GM18499 (cell line): Measurements from ENCODE around the gene SUCLG1.
"Not testable (repeated sequence)": the region's sequence is repeated elsewhere in the genome, so short reads cannot be mapped to it uniquely, and the experiment has no call there.

Source experiments
- ATAC-seq: cut with Tn5 transposase; IDR thresholded peaks from one replicate; pipeline ENCODE4 v1.9.1; 2021; ENCODE audit warnings: moderate number of reproducible peaks; ENCODE audit not compliant: insufficient read depth, unreplicated experiment

Gene SUCLG1

GRCh38 chr2:84459018-84459943, at the start of gene SUCLG1:
SUCLG1 (minus strand) TSS chr2:84459280; CDS start chr2:84459269, 11 bp downstream.
- ATAC-seq = peak; percentile 94

- ATAC-seq = no peak
These were observed 39.2 kb upstream of the SUCLG1 start for GRCh38 chr2:84498150-84498799.

GRCh38 chr2:84497285-84497684, 38.2 kb upstream of the SUCLG1 start:
- ATAC-seq = no peak

DNA sequence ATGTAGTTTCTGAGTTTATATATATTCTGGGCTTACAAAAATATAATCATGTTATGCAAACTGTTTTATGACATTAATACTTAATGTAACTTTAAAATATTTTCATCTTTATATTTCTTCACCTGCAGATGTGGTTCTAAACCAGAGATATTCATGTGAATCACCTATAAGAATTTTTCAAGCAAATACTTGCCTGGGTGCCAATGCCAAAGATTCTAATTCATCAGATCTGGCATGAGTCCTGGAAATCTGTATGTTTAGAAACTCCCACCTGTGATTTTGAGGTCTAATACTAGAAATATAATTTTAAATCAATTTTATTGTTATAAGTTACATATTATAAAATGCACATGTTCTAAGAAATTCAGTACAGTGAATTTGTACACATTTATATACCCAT, 37.3 kb upstream of the SUCLG1 start:
- no peak for ATAC-seq

- peak; percentile 81 for ATAC-seq
These were observed 36.6 kb upstream of the SUCLG1 start for GRCh38 chr2:84495539-84496146.

DNA sequence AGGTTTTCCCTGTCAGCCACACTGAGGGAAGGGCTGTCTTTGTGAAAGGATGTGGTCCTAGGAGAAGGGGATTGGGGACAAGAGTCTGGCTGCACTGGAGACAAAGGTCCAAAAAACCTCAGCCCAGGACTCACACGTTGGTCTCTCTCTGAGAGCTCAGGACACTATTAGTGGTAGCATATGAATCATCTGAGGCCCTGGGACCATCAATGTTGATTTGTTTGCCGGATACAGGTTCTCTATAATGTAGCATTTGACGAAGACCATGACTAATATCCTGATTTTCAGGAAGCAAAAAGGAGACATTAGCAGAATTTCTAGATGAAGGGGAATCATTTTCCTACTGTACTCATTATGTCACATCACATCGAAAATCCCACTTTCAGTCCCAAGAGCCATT, 35.0 kb upstream of the SUCLG1 start:
- no peak for ATAC-seq

DNA sequence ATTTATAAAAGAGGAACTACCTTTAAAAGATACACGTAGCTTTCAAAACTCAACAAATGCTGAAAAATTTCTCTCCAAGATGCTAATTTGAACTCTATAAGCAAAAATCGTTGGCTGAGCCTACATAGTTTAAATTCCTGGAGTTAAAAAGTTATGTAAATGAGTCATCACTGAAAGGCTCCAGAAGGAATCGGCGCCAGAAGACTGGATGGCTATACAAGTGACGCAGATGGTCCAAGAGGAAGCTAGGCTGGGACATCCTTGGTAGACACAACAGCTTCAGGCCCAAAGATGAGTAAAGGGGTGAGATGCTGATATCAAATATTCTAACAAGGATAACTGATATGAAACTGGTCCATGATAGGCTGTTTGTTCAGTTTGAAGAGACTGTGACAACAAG, 34.4 kb upstream of the SUCLG1 start:
- no peak for ATAC-seq

DNA sequence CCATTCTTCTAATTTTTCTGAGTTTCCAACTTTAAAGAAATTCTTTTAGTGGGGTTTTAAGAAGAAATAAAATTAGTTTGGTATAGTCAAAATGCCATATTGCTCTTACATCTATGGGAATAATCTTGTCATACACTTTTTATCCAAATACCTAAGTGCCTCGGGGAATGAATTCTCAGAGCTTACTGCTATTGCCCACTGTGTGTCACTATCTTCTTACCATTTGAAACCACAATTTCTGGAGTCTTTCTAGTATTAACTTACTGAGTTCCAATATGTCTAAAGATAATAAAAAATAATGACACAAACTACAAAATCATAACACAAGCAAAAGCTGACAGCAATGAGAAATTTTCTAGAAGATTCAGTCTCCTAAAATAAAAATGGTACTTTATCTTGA, 33.5 kb upstream of the SUCLG1 start:
- ATAC-seq = no peak

DNA sequence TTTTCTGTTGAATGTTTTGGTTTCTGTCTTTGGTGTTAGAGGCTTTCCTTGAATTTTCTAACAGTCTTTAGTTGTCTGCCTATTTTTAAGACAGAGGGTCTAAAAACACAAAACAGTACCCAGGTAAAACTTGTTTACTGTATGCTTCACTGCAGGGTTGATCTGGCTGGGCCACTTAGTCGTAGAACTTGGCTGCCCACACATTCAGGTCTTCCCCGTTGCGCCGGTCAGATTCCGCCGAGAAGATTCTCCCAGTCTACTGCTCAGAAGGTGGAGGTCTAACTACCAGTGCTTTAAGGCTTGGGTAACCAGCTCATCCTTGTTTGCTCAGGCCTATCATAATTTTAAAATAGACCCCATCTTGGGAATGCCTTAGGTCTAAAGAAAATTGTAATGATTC, 32.7 kb upstream of the SUCLG1 start:
- ATAC-seq = no peak

- ATAC-seq = no peak
These were observed 32.2 kb upstream of the SUCLG1 start for GRCh38 chr2:84491256-84491655.

DNA sequence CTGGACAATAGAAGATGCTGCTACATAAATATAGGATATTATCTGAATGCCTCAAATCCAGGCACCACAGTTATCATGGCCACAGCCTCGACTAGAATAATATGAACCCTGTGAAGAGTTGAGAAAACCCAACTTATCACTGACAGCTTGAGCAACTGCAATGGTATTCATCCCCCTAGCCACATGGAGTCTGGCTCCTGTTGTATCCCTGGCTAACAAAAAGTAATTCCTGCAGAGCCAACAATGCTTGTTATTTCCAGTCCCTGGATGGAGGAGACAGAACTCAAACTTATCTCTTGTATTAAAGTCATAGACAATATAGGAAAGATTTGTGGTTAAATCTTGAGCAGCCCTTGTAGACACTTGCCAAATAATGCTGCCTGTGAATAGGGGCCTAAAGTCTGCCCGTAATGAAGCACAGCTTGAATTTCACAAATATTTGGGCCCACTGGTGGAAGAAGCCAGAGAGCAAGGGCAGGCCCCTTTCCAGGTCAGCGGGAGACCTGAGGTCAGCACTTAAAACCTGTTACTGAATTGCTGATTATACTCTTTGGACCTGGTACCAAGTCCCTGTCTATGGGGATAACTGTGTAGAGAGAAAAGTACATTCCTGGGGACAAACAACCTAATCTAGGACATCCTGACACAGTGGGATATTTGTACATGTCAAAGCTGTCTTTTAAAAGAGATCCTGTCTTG, 28.4 kb upstream of the SUCLG1 start:
- ATAC-seq = no peak

DNA sequence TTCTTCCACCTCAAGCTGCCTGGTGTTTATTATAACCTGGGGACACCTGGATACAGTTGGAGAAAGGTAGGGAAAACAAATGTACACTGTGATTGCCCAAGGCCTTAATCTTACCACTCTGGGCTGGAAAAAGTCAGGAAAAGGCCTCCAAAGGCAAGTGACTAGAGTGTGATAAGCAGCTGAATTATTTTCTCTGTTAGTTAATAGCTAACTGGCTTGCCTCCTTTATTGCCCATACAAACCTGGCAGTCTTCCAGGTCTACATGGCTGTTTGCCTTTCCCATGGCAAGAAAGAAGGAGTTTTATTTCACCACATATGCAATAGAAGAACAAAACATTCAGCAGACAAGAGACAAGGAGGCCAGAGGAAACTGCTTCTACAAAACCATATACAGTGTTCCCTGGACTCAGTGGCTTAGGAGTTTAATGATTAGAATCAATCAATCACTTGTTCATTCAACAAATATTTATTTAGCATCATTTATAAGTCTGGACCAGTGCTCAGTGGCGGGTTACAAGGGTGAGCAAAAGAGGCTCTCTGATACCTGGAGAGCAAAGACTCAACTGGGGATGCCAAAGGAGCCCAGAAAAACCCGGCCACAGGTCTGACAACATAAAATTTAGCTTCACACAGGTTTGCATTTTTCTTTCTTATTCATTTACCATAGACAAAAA, 27.5 kb upstream of the SUCLG1 start:
- ATAC-seq = no peak

DNA sequence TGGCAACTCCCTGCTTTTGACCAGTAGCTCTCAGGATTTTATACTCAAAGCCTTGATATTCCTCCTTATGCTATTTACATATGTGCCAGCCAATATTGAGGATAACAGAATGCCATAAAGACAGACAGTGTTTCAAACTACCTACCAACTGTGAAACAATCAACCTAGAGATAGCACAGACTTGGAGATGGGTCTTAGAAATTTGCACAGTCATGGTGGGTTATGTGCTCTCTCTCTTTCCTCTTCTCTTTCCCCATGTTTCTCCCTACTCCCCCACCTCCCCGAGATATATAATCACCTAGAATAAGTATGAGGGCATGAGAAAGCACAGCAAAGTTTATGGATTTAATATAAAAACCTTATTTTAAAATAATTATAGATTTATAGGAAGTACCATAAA, 24.2 kb upstream of the SUCLG1 start:
- no peak for ATAC-seq

DNA sequence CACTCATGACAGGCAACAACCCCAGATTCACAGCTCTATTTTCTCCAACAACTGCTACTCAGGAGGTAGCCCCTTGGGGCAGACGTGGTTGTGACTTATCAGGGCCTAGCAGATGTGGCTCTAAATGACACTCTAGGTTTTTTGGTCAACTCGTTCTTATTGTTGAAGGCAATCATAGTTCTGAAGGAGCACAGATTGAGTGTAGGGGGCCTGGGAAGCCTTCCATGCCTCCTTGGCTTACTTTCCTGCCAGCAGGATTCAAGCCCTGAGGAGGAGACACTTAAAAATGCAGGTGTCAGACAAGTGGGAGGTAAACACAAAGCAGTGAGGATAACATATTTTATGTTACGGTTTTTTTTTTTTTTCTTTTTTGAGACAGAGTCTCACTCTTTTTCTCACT, 23.5 kb upstream of the SUCLG1 start:
- no peak for ATAC-seq

DNA sequence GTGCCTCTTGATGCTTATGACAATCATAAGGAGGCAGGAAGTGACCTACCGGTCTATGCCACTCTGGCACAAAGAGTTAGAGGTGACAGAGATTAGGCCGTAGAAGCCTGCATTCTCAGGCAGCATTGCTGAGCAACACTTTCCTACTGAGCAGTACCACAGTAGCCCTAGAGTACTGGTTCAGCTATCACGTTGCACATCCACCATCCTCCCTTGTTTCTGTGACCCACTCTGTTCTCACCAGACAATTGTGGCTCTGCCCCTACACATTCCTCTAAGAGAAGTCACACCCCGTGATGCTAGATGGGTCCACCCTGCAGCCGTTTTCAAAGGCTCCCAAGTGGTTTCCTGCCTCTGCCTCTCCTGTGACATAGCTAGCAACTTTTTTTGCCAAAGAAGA, 22.6 kb upstream of the SUCLG1 start:
- ATAC-seq = no peak

DNA sequence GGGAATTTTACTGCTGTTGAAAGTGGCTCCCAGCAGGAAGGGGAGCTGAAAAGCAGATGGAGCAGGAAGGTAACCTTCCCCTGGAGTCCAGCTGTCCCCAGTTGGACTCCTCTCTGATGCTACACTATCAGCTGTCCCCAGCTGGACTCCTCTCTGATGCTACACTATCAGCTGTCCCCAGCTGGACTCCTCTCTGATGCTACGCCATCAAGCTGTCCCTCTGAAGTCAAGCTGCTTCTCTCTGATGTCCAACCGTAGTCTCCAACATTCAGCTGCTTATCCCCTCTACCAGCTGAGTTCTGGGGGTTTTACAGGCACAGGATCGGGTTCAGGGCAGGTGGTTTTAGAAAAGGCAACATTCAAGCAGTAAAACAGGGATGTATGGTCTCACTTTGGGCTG, 19.8 kb upstream of the SUCLG1 start:
- no peak for ATAC-seq

GRCh38 chr2:84477886-84478285, 18.8 kb upstream of the SUCLG1 start:
- ATAC-seq = no peak

GRCh38 chr2:84474176-84474575, 15.1 kb upstream of the SUCLG1 start:
- ATAC-seq = no peak

DNA sequence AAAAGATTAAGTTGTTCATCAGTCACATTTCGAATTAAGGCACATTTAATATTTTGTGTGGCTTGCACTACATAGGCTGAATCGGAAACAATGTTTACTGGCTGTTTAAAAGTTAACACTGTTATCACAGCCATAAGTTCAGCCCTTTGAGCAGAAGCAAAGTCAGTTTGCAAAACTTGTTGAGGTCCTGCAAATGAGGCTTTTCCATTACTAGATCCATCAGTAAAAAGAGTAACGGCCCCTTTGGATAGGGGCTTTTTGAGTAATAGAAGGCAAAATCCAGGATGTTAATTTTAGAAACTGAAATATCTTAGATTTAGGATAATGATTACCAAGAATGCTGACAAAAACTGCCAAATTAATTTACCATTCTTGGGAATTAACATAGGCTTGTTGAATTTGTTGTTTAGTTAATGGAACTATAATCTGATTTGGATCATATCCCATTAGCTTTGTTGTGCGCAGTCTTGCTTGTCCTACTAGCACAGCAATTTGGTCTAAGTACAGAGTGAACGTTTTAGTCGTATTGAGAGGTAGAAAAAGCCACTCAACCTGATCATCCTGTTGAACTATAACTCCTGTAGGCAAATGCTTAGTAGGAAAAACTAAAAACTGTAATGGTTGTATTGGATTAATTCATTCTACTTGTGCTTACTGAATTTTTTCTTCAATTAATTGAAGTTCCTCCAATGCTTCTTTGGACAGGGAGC, 13.9 kb upstream of the SUCLG1 start:
- ATAC-seq = no peak

- not testable (repeated sequence) for ATAC-seq
These were observed 13.3 kb upstream of the SUCLG1 start for GRCh38 chr2:84472423-84472822.
